ENCODE measurements around the gene FMNL2. TPM values are rescaled to one million over a fixed set of nuclear protein-coding genes. Genes with fewer than 3 reads are reported as not detected.

Gene FMNL2
- total and polyA plus RNA-seq, 2 experiments from 2014 or later = 16.5 to 45.4 TPM

DNA sequence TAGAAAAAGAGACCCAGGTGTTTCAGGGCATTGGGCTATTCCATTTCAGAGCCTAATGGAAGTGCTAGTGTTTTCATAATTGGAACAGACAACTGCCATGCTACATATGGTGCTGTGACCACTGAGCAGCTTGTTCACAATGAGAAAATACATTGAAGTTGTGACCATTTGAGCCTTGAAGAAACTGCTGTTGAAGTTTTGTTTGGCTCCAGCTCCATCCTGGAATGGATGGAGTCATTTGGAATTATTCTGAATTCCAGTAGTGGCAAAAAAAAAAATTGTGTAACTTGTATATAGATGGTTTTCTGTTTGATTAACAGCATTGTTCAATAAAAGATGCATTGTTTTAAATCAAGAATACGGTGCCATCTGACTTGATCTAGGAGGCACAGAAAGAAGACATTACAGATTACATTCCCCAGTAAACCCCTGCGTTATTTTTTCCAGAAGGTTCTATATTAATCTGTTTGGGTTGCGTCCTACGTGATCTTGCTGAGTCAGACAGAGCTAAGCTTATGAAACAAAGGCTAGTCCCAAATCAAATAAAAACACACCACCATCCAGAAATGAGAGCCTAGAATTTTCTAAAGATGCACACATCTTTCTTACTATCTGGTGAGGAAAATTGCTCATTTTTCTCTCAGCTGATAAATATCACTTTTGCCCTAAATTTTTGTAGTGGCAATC is 19.2 kb downstream of the FMNL2 start:
- H3K27me3 ChIP-seq (ENCODE audit: insufficient read depth) = no peaks in the 10 kb centered on the region
- no peaks in the 10 kb centered on the region for H3F3A ChIP-seq (replicated peaks; ENCODE audit: low read depth)
- no peaks in the 10 kb centered on the region for H3K9me2 ChIP-seq (ENCODE audit: insufficient read depth)
- H3K4me2 ChIP-seq = no peak overlapping the region
- H3K36me3 ChIP-seq (ENCODE audit: insufficient read depth) = no peaks in the 10 kb centered on the region
- H3K4me3 ChIP-seq = no peak overlapping the region
- Mint-ChIP-seq H3K27me3 (ENCODE audit: insufficient read depth, low read depth, poor library complexity) (no peaks in the 10 kb centered on the region), H3K27ac (peak overlapping the region; percentile 28; the same call in 1 of the 2 replicates), H3K4me1 (no peaks in the 10 kb centered on the region; the same call in 2 of the 3 replicates), H3K9me3 (no peaks in the 10 kb centered on the region), H3K36me3 (ENCODE audit: low read depth) (peaks cover 12% of the 10 kb centered on the region; the same call in 2 of the 3 replicates), H3K4me3 (no peak overlapping the region)
- H3K4me1 ChIP-seq (ENCODE audit: insufficient read depth) = no peaks in the 10 kb centered on the region
- TF ChIP-seq EZH2 (IDR thresholded peaks at IDR 0.05; ENCODE audit: low read depth, unreplicated experiment) (no peak), CREB1 (CRISPR knock-in tag; IDR thresholded peaks at IDR 0.05; ENCODE audit: low read depth) (no peak), ZNF114 (CRISPR knock-in tag; IDR thresholded peaks at IDR 0.05) (no peak), CTCF (conservative IDR thresholded peaks at IDR 0.05; ENCODE audit: low read depth in 2 of 2) (no peak), NANOG (IDR thresholded peaks at IDR 0.05; ENCODE audit: borderline replicate concordance) (no peak), EZH2phosphoT487 (IDR thresholded peaks at IDR 0.05; ENCODE audit: unreplicated experiment) (no peak), STAT1 (IDR thresholded peaks at IDR 0.05; ENCODE audit: unreplicated experiment) (no peak), POLR2AphosphoS5 (IDR thresholded peaks at IDR 0.05; ENCODE audit: low read depth) (no peak), JUNB (IDR thresholded peaks at IDR 0.05; ENCODE audit: unreplicated experiment) (no peak), ZNF462 (CRISPR knock-in tag; IDR thresholded peaks at IDR 0.05) (no peak), ETS1 (IDR thresholded peaks at IDR 0.05) (no peak), ZNF331 (CRISPR knock-in tag; IDR thresholded peaks at IDR 0.05; ENCODE audit: low read depth) (no peak)
- TF ChIP-seq, protein P1, sequence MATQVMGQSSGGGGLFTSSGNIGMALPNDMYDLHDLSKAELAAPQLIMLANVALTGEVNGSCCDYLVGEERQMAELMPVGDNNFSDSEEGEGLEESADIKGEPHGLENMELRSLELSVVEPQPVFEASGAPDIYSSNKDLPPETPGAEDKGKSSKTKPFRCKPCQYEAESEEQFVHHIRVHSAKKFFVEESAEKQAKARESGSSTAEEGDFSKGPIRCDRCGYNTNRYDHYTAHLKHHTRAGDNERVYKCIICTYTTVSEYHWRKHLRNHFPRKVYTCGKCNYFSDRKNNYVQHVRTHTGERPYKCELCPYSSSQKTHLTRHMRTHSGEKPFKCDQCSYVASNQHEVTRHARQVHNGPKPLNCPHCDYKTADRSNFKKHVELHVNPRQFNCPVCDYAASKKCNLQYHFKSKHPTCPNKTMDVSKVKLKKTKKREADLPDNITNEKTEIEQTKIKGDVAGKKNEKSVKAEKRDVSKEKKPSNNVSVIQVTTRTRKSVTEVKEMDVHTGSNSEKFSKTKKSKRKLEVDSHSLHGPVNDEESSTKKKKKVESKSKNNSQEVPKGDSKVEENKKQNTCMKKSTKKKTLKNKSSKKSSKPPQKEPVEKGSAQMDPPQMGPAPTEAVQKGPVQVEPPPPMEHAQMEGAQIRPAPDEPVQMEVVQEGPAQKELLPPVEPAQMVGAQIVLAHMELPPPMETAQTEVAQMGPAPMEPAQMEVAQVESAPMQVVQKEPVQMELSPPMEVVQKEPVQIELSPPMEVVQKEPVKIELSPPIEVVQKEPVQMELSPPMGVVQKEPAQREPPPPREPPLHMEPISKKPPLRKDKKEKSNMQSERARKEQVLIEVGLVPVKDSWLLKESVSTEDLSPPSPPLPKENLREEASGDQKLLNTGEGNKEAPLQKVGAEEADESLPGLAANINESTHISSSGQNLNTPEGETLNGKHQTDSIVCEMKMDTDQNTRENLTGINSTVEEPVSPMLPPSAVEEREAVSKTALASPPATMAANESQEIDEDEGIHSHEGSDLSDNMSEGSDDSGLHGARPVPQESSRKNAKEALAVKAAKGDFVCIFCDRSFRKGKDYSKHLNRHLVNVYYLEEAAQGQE (IDR thresholded peaks at IDR 0.05; ENCODE audit: unreplicated experiment) = no peak
- peaks cover 31% of the 10 kb centered on the region for H4K20me1 ChIP-seq (replicated peaks; ENCODE audit: insufficient read depth)
- H2AFZ ChIP-seq = no peak overlapping the region
- peaks cover 88% of the 10 kb centered on the region for H3K79me2 ChIP-seq (replicated peaks; ENCODE audit: insufficient read depth)
- DNase-seq (ENCODE audit: low spot score) = no peak
- H3K27ac ChIP-seq (ENCODE audit: low read depth) = no peak overlapping the region
- no peak for ATAC-seq
